Natural killer cell (primary cell): ENCODE results near the gene WSCD2. TPM values are rescaled to one million over a fixed set of nuclear protein-coding genes. Genes with fewer than 3 reads are reported as not detected.
A peak's percentile ranks its signal among the peaks of the same experiment; 100 is the strongest.

ENCODE experiments used
- ATAC-seq, 3 donors: fragments of 150-1000 bp in 2 of 3; fragments of 200-7000 bp in 1 of 3; cut with Tn5 transposase; 1 replicate in 1 of 3; 2 replicates in 2 of 3; pipeline ENCODE4 v1.10.0; 2021; ENCODE audit warnings: mild to moderate bottlenecking in 2 of 3, moderate library complexity in 2 of 3
- DNase-seq, 2 donors: peaks; one replicate each; pipeline versions ENCODE4 v3.0.0 to v3.0.0-alpha.2; 2013 to 2021; ENCODE audit warnings: mixed read lengths in 1 of 2
- H3K27ac ChIP-seq: one replicate; pipeline ENCODE4 v1.5.1; 2013; ENCODE audit warnings: mild to moderate bottlenecking, low read length
- H3K27me3 ChIP-seq: one replicate; pipeline ENCODE4 v1.6.1; 2013; ENCODE audit warnings: low read length; ENCODE audit not compliant: control insufficient read depth, insufficient read depth
- H3K36me3 ChIP-seq: one replicate; pipeline ENCODE4 v1.6.1; 2013; ENCODE audit warnings: low read length; ENCODE audit not compliant: control insufficient read depth, insufficient read depth
- H3K4me1 ChIP-seq: one replicate; pipeline ENCODE4 v1.6.1; 2013; ENCODE audit warnings: low read length; ENCODE audit not compliant: control insufficient read depth, insufficient read depth
- H3K4me3 ChIP-seq: one replicate; pipeline ENCODE4 v1.5.1; 2013; ENCODE audit warnings: low read length
- H3K9me3 ChIP-seq: one replicate; pipeline ENCODE4 v1.6.1; 2013; ENCODE audit warnings: low read length; ENCODE audit not compliant: control insufficient read depth, insufficient read depth
- H3K27ac Mint-ChIP-seq, 2 donors: one replicate each; pipeline ENCODE4 v1.8.0; 2022; ENCODE audit warnings: mild to moderate bottlenecking in 2 of 2, mixed read lengths in 2 of 2, moderate library complexity in 1 of 2
- H3K27me3 Mint-ChIP-seq, 2 donors: one replicate each; pipeline ENCODE4 v1.8.0; 2022; ENCODE audit warnings: low read depth in 2 of 2, mixed read lengths in 2 of 2
- H3K36me3 Mint-ChIP-seq: one replicate; pipeline ENCODE4 v1.8.0; 2022; ENCODE audit warnings: mixed read lengths
- H3K4me1 Mint-ChIP-seq, 2 donors: one replicate each; pipeline ENCODE4 v1.8.0; 2022; ENCODE audit warnings: mixed read lengths in 2 of 2
- H3K4me3 Mint-ChIP-seq: one replicate; pipeline ENCODE4 v1.8.0; 2022; ENCODE audit warnings: mild to moderate bottlenecking, moderate library complexity, mixed read lengths
- H3K9me3 Mint-ChIP-seq, 2 donors: one replicate each; pipeline ENCODE4 v1.8.0; 2022; ENCODE audit warnings: mixed read lengths in 2 of 2
- CTCF ChIP-seq: fragments of 200-600 bp; IDR thresholded peaks from one replicate; pipeline ENCODE4 v1.8.0; 2022; ENCODE audit warnings: antibody characterized with exemption
- WGBS: methylation state at CpG from one replicate; pipeline ENCODE4 v1.1.7; 2013; ENCODE audit warnings: missing lambda C conversion rate; ENCODE audit not compliant: insufficient coverage; 5-methylcytosine and 5-hydroxymethylcytosine counted together
- intact Hi-C: fragments of 100-400 bp; cut with micrococcal nuclease; formaldehyde crosslinking; loops from one replicate; pipeline ENCODE4 v1.14.2; 2022
- total RNA-seq, 4 donors: library from RNA; stranded (reverse); fragments of 120-200 nt in 1 of 4; gene quantifications; one replicate each; pipeline versions ENCODE4 v1.2.3 to v1.2.4, GENCODE V29; 2013 to 2022

The WSCD2 gene
- total RNA-seq, 3 donors from 2014 or later (not counting 1 experiment from before 2014, with no cell fraction given) = 0.32 to 0.78 TPM; not detected in 1

- Histone ChIP-seq H3K27ac (no peak overlapping the region), H3K9me3 (no peaks in the 10 kb centered on the region), H3K4me1 (peaks cover 8% of the 10 kb centered on the region), H3K36me3 (no peaks in the 10 kb centered on the region), H3K27me3 (no peaks in the 10 kb centered on the region), H3K4me3 (no peak overlapping the region)
- Mint-ChIP-seq H3K4me1 (peaks cover 7% of the 10 kb centered on the region in 2 donors), H3K36me3 (no peaks in the 10 kb centered on the region), H3K9me3 (no peaks in the 10 kb centered on the region), H3K27me3 (no peaks in the 10 kb centered on the region), H3K27ac (no peak overlapping the region), H3K4me3 (no peak overlapping the region)
- intact Hi-C loops = no loop called here
- 83% methylated on average over 7 of the region's 7 CpGs for WGBS
- no peak for TF ChIP-seq CTCF
- DNase-seq (no peak), ATAC-seq (peak in 2 of 3 donors; percentile 47 to 66)
These were observed 51.4 kb downstream of the WSCD2 start for GRCh38 chr12:108180255-108181094.

DNA sequence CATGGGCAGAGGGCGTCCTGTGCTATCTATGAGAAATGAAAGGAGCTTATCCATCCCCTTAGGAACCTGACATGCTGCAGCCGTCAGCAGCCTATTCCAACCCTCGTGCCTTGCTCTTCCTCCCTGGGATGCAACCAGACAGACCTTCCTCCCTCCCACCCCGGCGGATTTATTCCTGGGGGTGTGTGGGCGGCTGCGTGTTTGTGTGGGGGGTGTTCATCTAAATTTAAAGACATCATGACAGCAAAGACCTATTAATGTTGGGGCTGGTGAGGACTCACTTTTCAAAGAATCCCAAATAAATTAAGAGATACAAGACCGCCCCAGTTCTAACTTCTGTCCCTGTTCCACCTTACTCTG, 52.0 kb downstream of the WSCD2 start:
- WGBS = 92% methylated on average over 3 of the region's 8 CpGs

DNA sequence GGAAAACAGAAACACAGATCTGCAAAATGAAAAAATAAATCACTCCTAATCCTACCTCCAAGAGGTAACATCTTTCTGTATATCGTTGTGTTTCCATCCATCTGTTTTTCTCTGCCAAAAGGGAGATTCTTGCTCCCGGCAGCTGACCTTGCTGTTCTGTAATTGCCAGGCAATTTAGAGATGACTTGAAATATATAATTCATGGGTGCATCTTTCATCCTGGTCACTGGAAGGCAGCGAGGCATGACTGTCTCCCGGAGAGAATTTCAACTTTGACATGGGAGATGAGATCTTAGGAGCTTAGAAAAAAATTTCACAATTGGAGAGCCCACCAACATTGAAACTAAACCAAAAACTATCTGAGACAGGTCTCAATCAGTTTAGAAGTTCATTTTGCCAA, 53.0 kb downstream of the WSCD2 start:
- DNase-seq (no peak), ATAC-seq (no peak)
- Histone ChIP-seq H3K27me3 (no peaks in the 10 kb centered on the region), H3K4me1 (peaks cover 8% of the 10 kb centered on the region), H3K9me3 (no peaks in the 10 kb centered on the region), H3K27ac (no peak overlapping the region), H3K4me3 (no peak overlapping the region), H3K36me3 (no peaks in the 10 kb centered on the region)
- no peaks in the 10 kb centered on the region for H3K9me3 Mint-ChIP-seq
- peaks cover 7% of the 10 kb centered on the region in 2 donors for H3K4me1 Mint-ChIP-seq
- intact Hi-C loops = no loop called here
- WGBS = 87% methylated on average over 4 of the region's 4 CpGs
- no peak overlapping the region for H3K4me3 Mint-ChIP-seq
- no peak for TF ChIP-seq CTCF
- H3K36me3 Mint-ChIP-seq = no peaks in the 10 kb centered on the region
- H3K27me3 Mint-ChIP-seq = no peaks in the 10 kb centered on the region
- no peak overlapping the region for H3K27ac Mint-ChIP-seq

More for the DNA sequence above, 52.0 kb downstream of the WSCD2 start:
- Mint-ChIP-seq H3K27me3 (no peaks in the 10 kb centered on the region), H3K27ac (no peak overlapping the region), H3K4me3 (no peak overlapping the region), H3K9me3 (no peaks in the 10 kb centered on the region), H3K36me3 (no peaks in the 10 kb centered on the region), H3K4me1 (peaks cover 7% of the 10 kb centered on the region in 2 donors)
- H3K36me3 ChIP-seq = no peaks in the 10 kb centered on the region
- no peak for TF ChIP-seq CTCF
- no peaks in the 10 kb centered on the region for H3K9me3 ChIP-seq
- ATAC-seq (no peak), DNase-seq (no peak)
- intact Hi-C loops = no loop called here
- no peaks in the 10 kb centered on the region for H3K27me3 ChIP-seq
- no peak overlapping the region for H3K4me3 ChIP-seq
- no peak overlapping the region for H3K27ac ChIP-seq
- H3K4me1 ChIP-seq = peaks cover 8% of the 10 kb centered on the region
